Activated CD4-positive, alpha-beta memory T cell treated with anti-CD3 and anti-CD28 coated beads for 36 hours (primary cell): ENCODE data around the gene TEX51. TPM values are rescaled to one million over a fixed set of nuclear protein-coding genes. Genes with fewer than 3 reads are reported as not detected.

Source experiments
- CTCF ChIA-PET: fragments of 350-600 bp; sonication (Branson Sonifier 250); formaldehyde crosslinking; loops from one replicate; lab custom pipeline; 2021; ENCODE audit warnings: antibody characterized with exemption, inconsistent platforms; lab: Charles Lee
- POLR2A ChIA-PET: fragments of 350-600 bp; sonication (Branson Sonifier 250); formaldehyde crosslinking; loops from one replicate; lab custom pipeline; 2021; ENCODE audit warnings: antibody characterized with exemption; lab: Charles Lee
- DNase-seq: peaks from one replicate; pipeline ENCODE4 v3.0.0-alpha.2; 2020
- H3K27ac Mint-ChIP-seq: one replicate; pipeline ENCODE4 v1.8.0; 2021; ENCODE audit warnings: mixed read lengths
- H3K27me3 Mint-ChIP-seq: one replicate; pipeline ENCODE4 v1.8.0; 2021; ENCODE audit warnings: mixed read lengths
- H3K36me3 Mint-ChIP-seq: one replicate; pipeline ENCODE4 v1.8.0; 2021; ENCODE audit warnings: mixed read lengths
- H3K4me1 Mint-ChIP-seq: one replicate; pipeline ENCODE4 v1.8.0; 2021; ENCODE audit warnings: low read depth, mixed read lengths
- H3K4me3 Mint-ChIP-seq: one replicate; pipeline ENCODE4 v1.8.0; 2021; ENCODE audit warnings: mild to moderate bottlenecking, mixed read lengths
- H3K9me3 Mint-ChIP-seq: one replicate; pipeline ENCODE4 v1.8.0; 2021; ENCODE audit warnings: mixed read lengths
- intact Hi-C: fragments of 100-400 bp; cut with micrococcal nuclease; formaldehyde crosslinking; loops from one replicate; pipeline ENCODE4 v1.15.1; 2023
- total RNA-seq, 2 experiments: library from RNA; stranded (reverse); gene quantifications; one replicate each; pipeline ENCODE4 v1.2.3, GENCODE V29; 2021

TEX51 gene
- total RNA-seq, 2 experiments from 2014 or later = not detected

DNA sequence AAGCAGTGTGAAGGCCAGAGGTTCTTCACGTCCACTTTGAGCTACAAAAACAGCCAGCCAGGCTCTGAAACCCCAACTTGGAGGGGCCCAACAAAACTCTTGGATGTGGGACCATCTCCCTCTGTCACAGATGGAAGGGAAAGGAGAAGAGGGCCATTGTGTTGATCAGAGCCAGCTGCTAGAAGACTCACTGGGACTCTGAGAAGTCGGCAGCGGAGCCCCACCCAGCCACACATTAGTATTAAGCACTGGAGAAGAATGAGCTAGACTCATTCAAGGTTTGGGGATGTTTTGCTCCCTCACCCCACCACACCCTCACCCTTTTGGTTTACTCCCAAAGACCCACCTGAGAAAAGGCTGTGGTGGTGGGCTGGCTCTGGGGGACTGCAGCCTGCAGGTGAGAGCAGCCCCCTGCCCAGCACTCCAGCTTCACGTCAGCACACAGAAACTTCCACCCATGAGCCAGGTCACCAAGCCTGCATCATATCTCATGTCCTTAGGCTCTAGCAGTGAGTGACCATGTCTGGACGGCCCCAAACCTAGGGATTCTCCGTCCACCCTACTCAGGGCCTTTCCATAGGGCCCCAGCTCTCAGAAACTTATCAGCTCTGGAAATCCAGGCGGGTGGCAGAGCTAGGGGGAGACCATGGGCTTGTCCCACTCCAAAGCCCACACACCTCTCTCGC, 12.6 kb downstream of the TEX51 start:
- ChIA-PET POLR2A (no interaction called here), CTCF (no interaction called here)
- intact Hi-C loops = no loop called here
- no peaks in the 10 kb centered on the region for H3K36me3 Mint-ChIP-seq
- no peak overlapping the region for H3K4me3 Mint-ChIP-seq
- peaks cover 9% of the 10 kb centered on the region for H3K27me3 Mint-ChIP-seq
- no peak for DNase-seq
- H3K4me1 Mint-ChIP-seq = no peaks in the 10 kb centered on the region
- H3K27ac Mint-ChIP-seq = no peak overlapping the region
- H3K9me3 Mint-ChIP-seq = no peaks in the 10 kb centered on the region

DNA sequence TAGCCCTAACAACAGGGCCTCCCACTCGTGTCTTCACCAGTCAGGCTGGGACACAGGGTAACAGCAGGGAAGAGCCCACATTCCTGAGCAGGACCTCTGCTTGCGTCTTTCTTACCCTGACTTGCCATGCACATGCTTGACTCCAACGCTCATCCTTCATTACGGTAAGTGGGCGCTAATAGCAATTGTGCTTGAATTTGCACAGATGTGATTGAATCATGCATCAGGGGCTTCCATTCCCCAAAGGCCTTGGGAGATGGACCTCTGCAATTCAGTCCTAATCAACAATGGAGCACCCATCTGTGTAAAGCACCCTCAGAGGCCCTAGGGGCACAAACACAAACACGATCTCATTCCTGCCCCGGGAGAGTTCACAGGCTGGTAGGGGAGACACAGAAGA, 13.5 kb downstream of the TEX51 start:
- Mint-ChIP-seq H3K9me3 (no peaks in the 10 kb centered on the region), H3K4me1 (no peaks in the 10 kb centered on the region), H3K27me3 (peaks cover 6% of the 10 kb centered on the region), H3K27ac (no peak overlapping the region), H3K4me3 (no peak overlapping the region), H3K36me3 (no peaks in the 10 kb centered on the region)
- CTCF ChIA-PET = no interaction called here
- POLR2A ChIA-PET = no interaction called here
- DNase-seq = no peak
- intact Hi-C loops = no loop called here

DNA sequence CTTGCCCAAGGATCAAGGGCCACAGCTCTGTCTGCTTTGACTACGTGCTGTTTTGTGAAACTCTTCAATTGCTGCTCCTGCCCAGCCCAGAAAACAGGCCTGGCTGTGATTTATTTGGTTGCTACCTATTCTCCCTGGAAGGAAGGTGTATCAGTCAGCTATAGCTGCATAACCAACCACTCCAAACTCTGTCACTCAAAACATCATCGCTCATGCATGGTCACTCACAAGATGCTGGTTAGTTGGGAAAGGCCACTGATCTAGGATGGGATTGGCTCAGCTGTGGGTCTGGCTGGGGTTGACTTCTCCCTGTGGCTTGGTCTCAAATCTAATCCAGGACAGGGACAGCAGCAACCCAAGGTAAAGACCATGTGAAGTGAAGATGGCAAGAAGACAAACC, 14.6 kb downstream of the TEX51 start:
- Mint-ChIP-seq H3K27me3 (peaks cover 6% of the 10 kb centered on the region), H3K4me1 (no peaks in the 10 kb centered on the region)

DNA sequence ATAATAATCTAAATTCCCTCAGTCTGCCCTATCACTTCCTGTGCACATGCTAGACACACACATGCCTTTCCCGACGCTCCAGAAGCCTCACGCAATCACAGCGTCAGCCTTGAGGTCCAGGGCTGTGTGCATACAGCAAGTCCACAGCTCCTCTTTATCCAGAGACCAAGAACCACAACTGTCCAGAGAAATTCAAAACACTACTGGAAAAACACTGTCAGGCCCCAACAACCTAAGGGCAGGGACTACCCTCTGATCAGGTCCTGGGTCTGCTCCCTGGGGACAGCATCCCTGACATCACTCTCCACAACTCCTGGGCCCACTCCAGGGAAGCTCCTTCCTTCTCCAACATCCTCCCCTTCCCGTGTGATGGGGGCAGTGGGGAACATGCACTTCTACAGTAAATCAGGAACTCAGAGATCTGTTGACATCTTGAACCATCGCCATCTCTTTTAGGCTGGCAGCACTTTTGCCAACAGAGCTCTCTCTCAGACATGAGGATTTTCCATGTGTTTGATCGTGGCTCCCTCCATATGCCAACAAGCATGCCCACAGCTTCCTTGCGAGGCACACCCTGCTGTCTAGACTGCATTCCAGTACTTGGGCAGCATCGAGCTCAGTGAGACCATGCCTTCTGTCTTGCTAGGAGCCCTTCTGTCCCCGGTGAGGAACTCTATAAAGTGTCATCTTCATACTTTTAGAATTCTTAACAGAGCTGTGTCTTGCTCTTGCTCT, 15.4 kb downstream of the TEX51 start:
- Mint-ChIP-seq H3K27ac (no peak overlapping the region), H3K27me3 (peaks cover 6% of the 10 kb centered on the region), H3K36me3 (no peaks in the 10 kb centered on the region), H3K4me3 (no peak overlapping the region), H3K4me1 (no peaks in the 10 kb centered on the region), H3K9me3 (no peaks in the 10 kb centered on the region)
- no peak for DNase-seq
- ChIA-PET CTCF (no interaction called here), POLR2A (no interaction called here)
- intact Hi-C loops = no loop called here

More for the DNA sequence above, 14.6 kb downstream of the TEX51 start:
- Mint-ChIP-seq H3K27ac (no peak overlapping the region), H3K36me3 (no peaks in the 10 kb centered on the region), H3K9me3 (no peaks in the 10 kb centered on the region), H3K4me3 (no peak overlapping the region)
- ChIA-PET CTCF (no interaction called here), POLR2A (no interaction called here)
- intact Hi-C loops = no loop called here
- no peak for DNase-seq

DNA sequence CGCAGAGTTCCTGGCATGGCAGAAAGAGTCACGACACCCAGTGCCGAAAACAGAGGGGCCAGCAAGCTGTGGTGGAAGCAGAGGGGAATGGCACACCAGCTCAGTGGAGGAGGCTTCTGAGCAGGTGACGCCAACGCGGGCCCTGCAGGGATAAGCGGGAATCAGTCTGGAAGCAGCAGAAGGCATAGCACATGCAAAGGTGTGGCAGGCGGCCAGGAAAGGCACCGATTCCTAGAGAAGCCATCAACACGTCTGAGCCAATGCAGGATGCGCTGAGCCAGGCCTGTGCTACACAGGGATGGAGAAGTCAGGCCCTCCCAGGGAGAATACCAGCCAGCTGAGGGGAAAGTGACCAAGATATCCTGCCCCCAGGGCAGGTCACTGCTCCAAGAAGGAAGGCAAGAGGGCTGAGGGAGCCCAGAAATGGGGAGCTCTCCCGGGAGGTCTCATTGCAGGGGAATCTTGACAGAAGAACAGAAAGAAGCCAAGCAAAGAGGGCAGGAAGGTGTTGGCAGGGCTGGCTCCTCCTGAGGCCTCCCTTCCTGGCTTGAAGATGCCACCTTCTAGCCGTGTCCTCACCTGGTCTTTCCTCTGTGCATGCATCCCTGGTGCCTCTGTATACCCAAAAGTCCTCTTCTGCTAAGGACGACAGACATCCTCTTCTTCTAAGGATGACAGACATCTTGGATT, 16.3 kb downstream of the TEX51 start:
- Mint-ChIP-seq H3K36me3 (no peaks in the 10 kb centered on the region), H3K4me3 (no peak overlapping the region), H3K4me1 (no peaks in the 10 kb centered on the region), H3K9me3 (no peaks in the 10 kb centered on the region), H3K27ac (no peak overlapping the region), H3K27me3 (no peaks in the 10 kb centered on the region)
- DNase-seq = no peak
- POLR2A ChIA-PET = no interaction called here
- intact Hi-C loops = no loop called here
- CTCF ChIA-PET = no interaction called here

DNA sequence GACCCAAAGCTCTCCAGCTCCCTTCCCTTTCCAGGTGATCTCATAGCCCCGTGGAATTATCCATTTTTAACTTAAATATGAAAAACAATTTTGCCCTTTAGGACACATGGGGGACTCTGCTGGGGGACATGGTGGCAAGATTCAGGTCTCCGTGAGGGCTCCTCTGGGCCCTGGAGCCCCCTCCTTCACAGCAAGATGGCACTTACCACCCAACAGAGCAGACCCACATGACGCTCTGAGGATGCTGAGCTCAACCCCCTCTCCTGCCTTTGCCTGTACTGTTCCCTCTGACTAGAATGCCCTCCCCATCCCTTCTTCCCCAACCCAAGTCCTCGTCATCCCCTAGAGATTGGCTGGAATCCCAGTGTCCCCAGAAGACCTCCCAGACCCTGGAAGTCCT, 17.2 kb downstream of the TEX51 start:
- Mint-ChIP-seq H3K4me3 (no peak overlapping the region), H3K27ac (no peak overlapping the region), H3K36me3 (no peaks in the 10 kb centered on the region), H3K9me3 (no peaks in the 10 kb centered on the region), H3K27me3 (no peaks in the 10 kb centered on the region), H3K4me1 (no peaks in the 10 kb centered on the region)
- intact Hi-C loops = no loop called here
- ChIA-PET POLR2A (no interaction called here), CTCF (no interaction called here)
- no peak for DNase-seq

DNA sequence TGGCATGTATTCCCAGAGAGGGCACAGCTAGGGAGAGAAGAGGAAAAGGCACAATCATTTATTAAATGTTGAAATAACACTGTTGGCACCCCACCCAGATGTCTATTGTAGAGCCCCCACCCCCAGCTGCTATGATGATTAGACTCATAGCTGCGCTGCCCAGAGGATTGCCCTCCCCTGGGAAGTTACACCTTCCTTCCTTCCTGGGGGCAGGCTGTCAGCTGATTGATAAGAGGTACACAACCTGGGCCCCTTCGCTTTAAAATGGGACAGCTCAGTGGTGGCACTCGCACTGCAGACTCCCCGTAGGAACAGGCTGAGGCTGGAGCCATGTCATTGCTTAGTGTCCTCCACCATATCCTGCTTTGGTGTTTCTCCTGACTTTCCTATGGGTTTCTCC, 18.1 kb downstream of the TEX51 start:
- Mint-ChIP-seq H3K4me1 (no peaks in the 10 kb centered on the region), H3K36me3 (no peaks in the 10 kb centered on the region), H3K27me3 (no peaks in the 10 kb centered on the region), H3K27ac (no peak overlapping the region), H3K4me3 (no peak overlapping the region), H3K9me3 (no peaks in the 10 kb centered on the region)
- no peak for DNase-seq
- intact Hi-C loops = no loop called here
- CTCF ChIA-PET = no interaction called here
- POLR2A ChIA-PET = no interaction called here

DNA sequence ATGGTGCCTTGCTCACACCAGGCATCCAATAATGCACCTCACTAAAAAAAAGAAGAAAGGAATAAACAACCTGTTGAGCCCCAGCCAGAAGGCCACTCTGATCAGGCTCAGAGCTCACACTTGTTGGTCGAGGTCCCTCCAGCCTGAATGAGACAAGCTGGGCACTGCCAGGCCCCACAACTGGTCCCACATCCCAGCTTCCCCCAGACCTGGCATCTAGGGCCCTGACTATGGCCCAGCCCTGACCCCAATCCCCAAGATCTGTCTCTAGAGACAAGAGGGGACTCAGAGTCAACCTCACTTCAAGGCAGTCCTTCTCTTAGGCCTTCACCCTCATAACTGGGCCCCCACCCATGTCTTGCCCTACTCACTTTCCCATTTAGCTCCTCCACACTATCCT, 22.4 kb downstream of the TEX51 start:
- no peaks in the 10 kb centered on the region for H3K36me3 Mint-ChIP-seq
- intact Hi-C loops = no loop called here
- no peaks in the 10 kb centered on the region for H3K27me3 Mint-ChIP-seq
- no peaks in the 10 kb centered on the region for H3K9me3 Mint-ChIP-seq
- no peak overlapping the region for H3K4me3 Mint-ChIP-seq
- H3K4me1 Mint-ChIP-seq = no peaks in the 10 kb centered on the region
- ChIA-PET CTCF (interaction anchor here (1.3 kb wide), 1 partner anchor 51 kb away, joined by 4 read pairs; no protein-coding TSS in a partner anchor), POLR2A (no interaction called here)
- H3K27ac Mint-ChIP-seq = no peak overlapping the region
- DNase-seq = no peak

DNA sequence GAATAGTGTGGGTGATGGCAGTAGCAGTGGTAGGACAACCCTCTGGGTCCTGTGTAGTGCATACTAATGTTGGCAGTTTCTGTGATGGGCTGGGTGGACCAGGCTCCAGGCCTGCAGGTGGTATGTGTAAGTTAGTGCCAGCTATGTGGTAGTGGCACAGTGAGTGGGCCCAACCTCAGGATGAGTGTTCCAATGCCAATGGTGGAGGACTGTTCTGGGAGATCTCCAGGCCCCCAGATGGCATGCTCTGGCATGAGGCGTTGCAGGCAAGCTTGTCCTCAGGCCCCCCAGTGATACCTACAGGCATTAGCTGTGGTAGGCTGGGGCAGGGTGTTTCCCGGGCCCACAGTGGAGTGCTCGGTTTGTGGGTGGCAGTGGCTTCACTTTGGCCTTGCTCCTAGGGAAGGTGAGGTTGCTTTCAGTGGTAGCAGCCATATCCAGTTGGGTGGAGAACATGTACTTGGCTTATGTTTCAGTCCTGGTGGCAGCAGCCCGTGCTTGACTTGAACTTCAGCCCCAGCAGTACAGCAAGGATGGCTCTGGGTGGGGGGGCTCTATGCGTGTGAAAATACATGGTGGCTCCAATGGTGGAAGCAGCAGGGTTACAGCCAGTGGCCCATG, 32.4 kb downstream of the TEX51 start:
- Mint-ChIP-seq H3K4me1 (no peaks in the 10 kb centered on the region), H3K36me3 (no peaks in the 10 kb centered on the region), H3K27me3 (peaks cover 16% of the 10 kb centered on the region), H3K9me3 (peaks cover 1% of the 10 kb centered on the region), H3K27ac (no peak overlapping the region), H3K4me3 (no peak overlapping the region)
- intact Hi-C loops = no loop called here
- ChIA-PET CTCF (no interaction called here), POLR2A (no interaction called here)
- DNase-seq = no peak

DNA sequence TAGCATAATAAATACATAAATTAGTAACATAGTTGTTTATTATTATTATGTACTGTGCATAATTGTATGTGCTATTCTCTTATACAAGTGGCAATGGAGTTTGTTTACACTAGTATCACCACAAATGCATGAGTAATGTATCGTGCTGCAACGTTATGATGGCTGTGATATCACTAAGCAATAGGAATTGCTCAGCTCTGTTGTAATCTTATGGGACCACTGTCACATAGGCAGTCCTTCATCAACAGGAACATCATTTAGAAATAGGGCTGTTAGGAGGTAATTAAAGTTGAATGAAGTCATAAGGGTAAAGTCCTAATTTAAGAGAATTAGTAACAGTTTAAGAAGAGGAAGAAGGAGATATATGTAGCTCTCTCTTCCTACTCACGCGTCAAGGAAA, 33.8 kb downstream of the TEX51 start:
- intact Hi-C loops = no loop called here
- Mint-ChIP-seq H3K27me3 (peaks cover 19% of the 10 kb centered on the region), H3K4me3 (no peak overlapping the region), H3K9me3 (peaks cover 1% of the 10 kb centered on the region), H3K27ac (no peak overlapping the region), H3K4me1 (no peaks in the 10 kb centered on the region), H3K36me3 (no peaks in the 10 kb centered on the region)
- POLR2A ChIA-PET = no interaction called here
- DNase-seq = no peak
- CTCF ChIA-PET = no interaction called here

DNA sequence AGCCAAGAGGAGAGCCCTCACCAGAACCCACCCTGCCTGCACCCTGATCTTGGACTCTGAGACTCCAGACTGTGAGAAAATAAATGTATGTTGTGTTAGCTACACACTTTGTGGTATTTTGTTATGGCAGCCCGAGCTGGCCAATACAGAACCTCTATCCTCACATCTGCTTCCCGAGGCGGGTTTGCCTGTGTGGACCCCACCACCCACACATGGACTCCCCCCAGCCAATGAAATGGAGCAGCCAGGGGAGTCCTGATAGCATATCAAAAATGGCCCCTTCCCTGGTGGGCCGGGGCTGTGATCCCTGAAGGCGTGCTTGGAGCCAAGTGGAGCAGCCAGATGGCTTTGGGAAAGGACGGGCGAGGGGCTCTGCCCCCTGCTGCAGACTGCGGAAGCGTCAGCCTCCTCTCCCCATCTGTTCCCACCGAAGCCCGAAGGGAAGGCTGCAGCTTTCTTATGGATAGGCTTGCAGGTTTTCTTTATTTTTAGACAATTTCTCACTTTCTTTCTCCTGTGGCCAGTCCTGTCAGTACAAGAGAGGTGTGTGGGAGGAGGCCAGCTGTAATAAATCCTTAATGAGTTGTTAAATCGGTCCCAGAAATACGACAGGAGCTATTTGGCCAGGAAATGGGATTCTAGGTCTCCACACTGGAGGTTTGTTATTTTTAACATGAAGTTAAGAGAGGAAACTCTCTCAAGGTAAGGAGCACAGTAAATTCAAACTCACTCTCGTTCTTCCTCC, 34.4 kb downstream of the TEX51 start:
- ChIA-PET POLR2A (no interaction called here), CTCF (no interaction called here)
- Mint-ChIP-seq H3K27ac (no peak overlapping the region), H3K27me3 (peaks cover 19% of the 10 kb centered on the region), H3K4me3 (no peak overlapping the region), H3K36me3 (no peaks in the 10 kb centered on the region), H3K4me1 (no peaks in the 10 kb centered on the region), H3K9me3 (peaks cover 1% of the 10 kb centered on the region)
- DNase-seq = no peak
- intact Hi-C loops = no loop called here

DNA sequence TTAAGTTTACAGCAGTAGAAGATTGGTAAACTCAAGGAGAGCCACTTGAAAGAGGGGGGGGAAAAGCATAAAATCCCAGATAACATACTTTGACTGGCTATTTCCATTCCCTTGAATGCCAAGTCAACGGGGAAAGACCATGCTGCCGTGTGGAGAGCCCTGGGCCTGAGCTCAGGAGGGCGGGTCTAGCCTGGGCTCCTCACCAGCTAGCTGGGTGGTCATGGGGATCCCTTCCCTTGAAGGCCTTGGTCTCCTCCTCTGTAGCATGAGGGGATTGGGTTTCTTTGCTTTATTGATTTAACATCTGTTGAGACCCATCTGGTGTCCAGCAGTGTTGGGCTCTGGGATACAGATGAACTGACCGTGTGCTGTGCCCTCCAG, 35.0 kb downstream of the TEX51 start:
- no peaks in the 10 kb centered on the region for H3K36me3 Mint-ChIP-seq
- H3K27ac Mint-ChIP-seq = no peak overlapping the region
- intact Hi-C loops = no loop called here
- no peak overlapping the region for H3K4me3 Mint-ChIP-seq
- peaks cover 1% of the 10 kb centered on the region for H3K9me3 Mint-ChIP-seq
- peaks cover 19% of the 10 kb centered on the region for H3K27me3 Mint-ChIP-seq
- no peak for DNase-seq
- no peaks in the 10 kb centered on the region for H3K4me1 Mint-ChIP-seq
- ChIA-PET CTCF (no interaction called here), POLR2A (no interaction called here)
